ENCODE results near the gene IFNL3. TPM values are rescaled to one million over a fixed set of nuclear protein-coding genes. Genes with fewer than 3 reads are reported as not detected.

IFNL3 gene
- total RNA-seq, 1 experiment from 2014 or later, result not detected

DNA sequence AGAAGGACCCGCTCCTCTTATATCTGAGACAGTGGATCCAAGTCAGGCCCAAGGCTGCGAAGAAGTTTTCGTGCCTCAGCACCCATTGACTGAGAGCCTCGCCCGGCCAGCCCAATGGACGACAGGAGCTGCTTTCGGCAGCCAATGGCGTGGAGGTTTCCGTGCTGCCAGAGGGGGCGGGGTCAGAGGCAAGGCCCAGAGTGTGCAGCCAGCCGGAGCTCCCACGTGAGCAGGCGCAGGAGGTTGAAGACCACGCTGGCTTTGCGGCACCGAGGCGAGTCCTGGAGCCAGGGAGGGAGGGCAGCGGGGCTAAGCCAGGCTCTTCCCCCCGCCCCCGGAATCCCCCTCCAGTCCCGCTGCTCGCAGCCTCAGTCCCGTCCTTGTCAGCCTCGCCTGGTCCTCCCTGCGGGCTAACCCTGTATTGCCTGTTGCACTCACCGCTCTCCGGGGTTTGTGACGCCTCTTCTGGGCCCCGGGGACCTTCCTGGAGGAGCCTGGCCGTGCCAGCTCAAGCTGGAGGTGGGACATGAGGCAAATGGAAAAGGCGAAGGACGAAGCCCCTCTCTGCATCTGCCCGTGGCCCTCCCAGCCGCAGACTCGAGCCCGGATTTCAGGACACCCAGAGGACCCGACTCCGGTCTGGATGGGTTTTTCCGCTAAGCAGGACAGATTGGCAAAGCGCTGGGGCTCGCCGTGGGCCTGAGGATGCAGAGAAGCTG, 2.3 kb upstream of the IFNL3 start (continued):
- TF ChIP-seq, protein P1, sequence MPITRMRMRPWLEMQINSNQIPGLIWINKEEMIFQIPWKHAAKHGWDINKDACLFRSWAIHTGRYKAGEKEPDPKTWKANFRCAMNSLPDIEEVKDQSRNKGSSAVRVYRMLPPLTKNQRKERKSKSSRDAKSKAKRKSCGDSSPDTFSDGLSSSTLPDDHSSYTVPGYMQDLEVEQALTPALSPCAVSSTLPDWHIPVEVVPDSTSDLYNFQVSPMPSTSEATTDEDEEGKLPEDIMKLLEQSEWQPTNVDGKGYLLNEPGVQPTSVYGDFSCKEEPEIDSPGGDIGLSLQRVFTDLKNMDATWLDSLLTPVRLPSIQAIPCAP (CRISPR knock-in tag; IDR thresholded peaks at IDR 0.05), result peak; percentile 87
- TF ChIP-seq NFE2L1 (CRISPR knock-in tag; IDR thresholded peaks at IDR 0.05), result peak; percentile 93
- no peak for TF ChIP-seq FOXJ3 (CRISPR knock-in tag; IDR thresholded peaks at IDR 0.05; ENCODE audit: borderline replicate concordance)
- peak; percentile 83; the same call in 1 of the 2 replicates for TF ChIP-seq TP53 (CRISPR knock-in tag; IDR thresholded peaks at IDR 0.05)
- TF ChIP-seq, protein P2, sequence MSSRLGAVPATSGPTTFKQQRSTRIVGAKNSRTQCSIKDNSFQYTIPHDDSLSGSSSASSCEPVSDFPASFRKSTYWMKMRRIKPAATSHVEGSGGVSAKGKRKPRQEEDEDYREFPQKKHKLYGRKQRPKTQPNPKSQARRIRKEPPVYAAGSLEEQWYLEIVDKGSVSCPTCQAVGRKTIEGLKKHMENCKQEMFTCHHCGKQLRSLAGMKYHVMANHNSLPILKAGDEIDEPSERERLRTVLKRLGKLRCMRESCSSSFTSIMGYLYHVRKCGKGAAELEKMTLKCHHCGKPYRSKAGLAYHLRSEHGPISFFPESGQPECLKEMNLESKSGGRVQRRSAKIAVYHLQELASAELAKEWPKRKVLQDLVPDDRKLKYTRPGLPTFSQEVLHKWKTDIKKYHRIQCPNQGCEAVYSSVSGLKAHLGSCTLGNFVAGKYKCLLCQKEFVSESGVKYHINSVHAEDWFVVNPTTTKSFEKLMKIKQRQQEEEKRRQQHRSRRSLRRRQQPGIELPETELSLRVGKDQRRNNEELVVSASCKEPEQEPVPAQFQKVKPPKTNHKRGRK (CRISPR knock-in tag; IDR thresholded peaks at IDR 0.05; ENCODE audit: borderline replicate concordance), result no peak
- no peak for TF ChIP-seq GABPB1 (CRISPR knock-in tag; IDR thresholded peaks at IDR 0.05)
- TF ChIP-seq CBFB (CRISPR knock-in tag; IDR thresholded peaks at IDR 0.05; ENCODE audit: low read depth), result no peak
- TF ChIP-seq, protein P3, sequence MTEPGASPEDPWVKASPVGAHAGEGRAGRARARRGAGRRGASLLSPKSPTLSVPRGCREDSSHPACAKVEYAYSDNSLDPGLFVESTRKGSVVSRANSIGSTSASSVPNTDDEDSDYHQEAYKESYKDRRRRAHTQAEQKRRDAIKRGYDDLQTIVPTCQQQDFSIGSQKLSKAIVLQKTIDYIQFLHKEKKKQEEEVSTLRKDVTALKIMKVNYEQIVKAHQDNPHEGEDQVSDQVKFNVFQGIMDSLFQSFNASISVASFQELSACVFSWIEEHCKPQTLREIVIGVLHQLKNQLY (CRISPR knock-in tag; IDR thresholded peaks at IDR 0.05), result no peak
- peak; percentile 84 for TF ChIP-seq FOXK1 (CRISPR knock-in tag; IDR thresholded peaks at IDR 0.05)
- TF ChIP-seq TEAD1 (CRISPR knock-in tag; IDR thresholded peaks at IDR 0.05), result peak; percentile 80
- TF ChIP-seq ZBTB21 (CRISPR knock-in tag; IDR thresholded peaks at IDR 0.05; ENCODE audit: borderline replicate concordance), result peak; percentile 76; the same call in 1 of the 2 replicates
- TF ChIP-seq, protein P4, sequence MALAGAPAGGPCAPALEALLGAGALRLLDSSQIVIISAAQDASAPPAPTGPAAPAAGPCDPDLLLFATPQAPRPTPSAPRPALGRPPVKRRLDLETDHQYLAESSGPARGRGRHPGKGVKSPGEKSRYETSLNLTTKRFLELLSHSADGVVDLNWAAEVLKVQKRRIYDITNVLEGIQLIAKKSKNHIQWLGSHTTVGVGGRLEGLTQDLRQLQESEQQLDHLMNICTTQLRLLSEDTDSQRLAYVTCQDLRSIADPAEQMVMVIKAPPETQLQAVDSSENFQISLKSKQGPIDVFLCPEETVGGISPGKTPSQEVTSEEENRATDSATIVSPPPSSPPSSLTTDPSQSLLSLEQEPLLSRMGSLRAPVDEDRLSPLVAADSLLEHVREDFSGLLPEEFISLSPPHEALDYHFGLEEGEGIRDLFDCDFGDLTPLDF (CRISPR knock-in tag; IDR thresholded peaks at IDR 0.05), result peak; percentile 94
- TF ChIP-seq CREB1 (CRISPR knock-in tag; IDR thresholded peaks at IDR 0.05), result peak; percentile 82; the same call in 1 of the 2 replicates
- TF ChIP-seq ZNF317 (CRISPR knock-in tag; IDR thresholded peaks at IDR 0.05; ENCODE audit: borderline replicate concordance, low read depth), result 0 out of 2 replicates have a peak, but pooled peaks have one; percentile 58
- TF ChIP-seq, protein P5, sequence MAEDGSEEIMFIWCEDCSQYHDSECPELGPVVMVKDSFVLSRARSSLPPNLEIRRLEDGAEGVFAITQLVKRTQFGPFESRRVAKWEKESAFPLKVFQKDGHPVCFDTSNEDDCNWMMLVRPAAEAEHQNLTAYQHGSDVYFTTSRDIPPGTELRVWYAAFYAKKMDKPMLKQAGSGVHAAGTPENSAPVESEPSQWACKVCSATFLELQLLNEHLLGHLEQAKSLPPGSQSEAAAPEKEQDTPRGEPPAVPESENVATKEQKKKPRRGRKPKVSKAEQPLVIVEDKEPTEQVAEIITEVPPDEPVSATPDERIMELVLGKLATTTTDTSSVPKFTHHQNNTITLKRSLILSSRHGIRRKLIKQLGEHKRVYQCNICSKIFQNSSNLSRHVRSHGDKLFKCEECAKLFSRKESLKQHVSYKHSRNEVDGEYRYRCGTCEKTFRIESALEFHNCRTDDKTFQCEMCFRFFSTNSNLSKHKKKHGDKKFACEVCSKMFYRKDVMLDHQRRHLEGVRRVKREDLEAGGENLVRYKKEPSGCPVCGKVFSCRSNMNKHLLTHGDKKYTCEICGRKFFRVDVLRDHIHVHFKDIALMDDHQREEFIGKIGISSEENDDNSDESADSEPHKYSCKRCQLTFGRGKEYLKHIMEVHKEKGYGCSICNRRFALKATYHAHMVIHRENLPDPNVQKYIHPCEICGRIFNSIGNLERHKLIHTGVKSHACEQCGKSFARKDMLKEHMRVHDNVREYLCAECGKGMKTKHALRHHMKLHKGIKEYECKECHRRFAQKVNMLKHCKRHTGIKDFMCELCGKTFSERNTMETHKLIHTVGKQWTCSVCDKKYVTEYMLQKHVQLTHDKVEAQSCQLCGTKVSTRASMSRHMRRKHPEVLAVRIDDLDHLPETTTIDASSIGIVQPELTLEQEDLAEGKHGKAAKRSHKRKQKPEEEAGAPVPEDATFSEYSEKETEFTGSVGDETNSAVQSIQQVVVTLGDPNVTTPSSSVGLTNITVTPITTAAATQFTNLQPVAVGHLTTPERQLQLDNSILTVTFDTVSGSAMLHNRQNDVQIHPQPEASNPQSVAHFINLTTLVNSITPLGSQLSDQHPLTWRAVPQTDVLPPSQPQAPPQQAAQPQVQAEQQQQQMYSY (CRISPR knock-in tag; IDR thresholded peaks at IDR 0.05), result peak; percentile 25; the same call in 1 of the 2 replicates
- TF ChIP-seq, protein P6, sequence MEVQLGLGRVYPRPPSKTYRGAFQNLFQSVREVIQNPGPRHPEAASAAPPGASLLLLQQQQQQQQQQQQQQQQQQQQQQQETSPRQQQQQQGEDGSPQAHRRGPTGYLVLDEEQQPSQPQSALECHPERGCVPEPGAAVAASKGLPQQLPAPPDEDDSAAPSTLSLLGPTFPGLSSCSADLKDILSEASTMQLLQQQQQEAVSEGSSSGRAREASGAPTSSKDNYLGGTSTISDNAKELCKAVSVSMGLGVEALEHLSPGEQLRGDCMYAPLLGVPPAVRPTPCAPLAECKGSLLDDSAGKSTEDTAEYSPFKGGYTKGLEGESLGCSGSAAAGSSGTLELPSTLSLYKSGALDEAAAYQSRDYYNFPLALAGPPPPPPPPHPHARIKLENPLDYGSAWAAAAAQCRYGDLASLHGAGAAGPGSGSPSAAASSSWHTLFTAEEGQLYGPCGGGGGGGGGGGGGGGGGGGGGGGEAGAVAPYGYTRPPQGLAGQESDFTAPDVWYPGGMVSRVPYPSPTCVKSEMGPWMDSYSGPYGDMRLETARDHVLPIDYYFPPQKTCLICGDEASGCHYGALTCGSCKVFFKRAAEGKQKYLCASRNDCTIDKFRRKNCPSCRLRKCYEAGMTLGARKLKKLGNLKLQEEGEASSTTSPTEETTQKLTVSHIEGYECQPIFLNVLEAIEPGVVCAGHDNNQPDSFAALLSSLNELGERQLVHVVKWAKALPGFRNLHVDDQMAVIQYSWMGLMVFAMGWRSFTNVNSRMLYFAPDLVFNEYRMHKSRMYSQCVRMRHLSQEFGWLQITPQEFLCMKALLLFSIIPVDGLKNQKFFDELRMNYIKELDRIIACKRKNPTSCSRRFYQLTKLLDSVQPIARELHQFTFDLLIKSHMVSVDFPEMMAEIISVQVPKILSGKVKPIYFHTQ (CRISPR knock-in tag; IDR thresholded peaks at IDR 0.05), result no peak
- peak; percentile 70; the same call in 1 of the 2 replicates for TF ChIP-seq SP1 (CRISPR knock-in tag; conservative IDR thresholded peaks at IDR 0.05)
- peak; percentile 60; the same call in 1 of the 2 replicates for TF ChIP-seq TEAD4 (CRISPR knock-in tag; IDR thresholded peaks at IDR 0.05)
- TF ChIP-seq, protein P7, sequence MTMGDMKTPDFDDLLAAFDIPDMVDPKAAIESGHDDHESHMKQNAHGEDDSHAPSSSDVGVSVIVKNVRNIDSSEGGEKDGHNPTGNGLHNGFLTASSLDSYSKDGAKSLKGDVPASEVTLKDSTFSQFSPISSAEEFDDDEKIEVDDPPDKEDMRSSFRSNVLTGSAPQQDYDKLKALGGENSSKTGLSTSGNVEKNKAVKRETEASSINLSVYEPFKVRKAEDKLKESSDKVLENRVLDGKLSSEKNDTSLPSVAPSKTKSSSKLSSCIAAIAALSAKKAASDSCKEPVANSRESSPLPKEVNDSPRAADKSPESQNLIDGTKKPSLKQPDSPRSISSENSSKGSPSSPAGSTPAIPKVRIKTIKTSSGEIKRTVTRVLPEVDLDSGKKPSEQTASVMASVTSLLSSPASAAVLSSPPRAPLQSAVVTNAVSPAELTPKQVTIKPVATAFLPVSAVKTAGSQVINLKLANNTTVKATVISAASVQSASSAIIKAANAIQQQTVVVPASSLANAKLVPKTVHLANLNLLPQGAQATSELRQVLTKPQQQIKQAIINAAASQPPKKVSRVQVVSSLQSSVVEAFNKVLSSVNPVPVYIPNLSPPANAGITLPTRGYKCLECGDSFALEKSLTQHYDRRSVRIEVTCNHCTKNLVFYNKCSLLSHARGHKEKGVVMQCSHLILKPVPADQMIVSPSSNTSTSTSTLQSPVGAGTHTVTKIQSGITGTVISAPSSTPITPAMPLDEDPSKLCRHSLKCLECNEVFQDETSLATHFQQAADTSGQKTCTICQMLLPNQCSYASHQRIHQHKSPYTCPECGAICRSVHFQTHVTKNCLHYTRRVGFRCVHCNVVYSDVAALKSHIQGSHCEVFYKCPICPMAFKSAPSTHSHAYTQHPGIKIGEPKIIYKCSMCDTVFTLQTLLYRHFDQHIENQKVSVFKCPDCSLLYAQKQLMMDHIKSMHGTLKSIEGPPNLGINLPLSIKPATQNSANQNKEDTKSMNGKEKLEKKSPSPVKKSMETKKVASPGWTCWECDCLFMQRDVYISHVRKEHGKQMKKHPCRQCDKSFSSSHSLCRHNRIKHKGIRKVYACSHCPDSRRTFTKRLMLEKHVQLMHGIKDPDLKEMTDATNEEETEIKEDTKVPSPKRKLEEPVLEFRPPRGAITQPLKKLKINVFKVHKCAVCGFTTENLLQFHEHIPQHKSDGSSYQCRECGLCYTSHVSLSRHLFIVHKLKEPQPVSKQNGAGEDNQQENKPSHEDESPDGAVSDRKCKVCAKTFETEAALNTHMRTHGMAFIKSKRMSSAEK (CRISPR knock-in tag; IDR thresholded peaks at IDR 0.05; ENCODE audit: borderline replicate concordance), result no peak
- TF ChIP-seq, protein P8, sequence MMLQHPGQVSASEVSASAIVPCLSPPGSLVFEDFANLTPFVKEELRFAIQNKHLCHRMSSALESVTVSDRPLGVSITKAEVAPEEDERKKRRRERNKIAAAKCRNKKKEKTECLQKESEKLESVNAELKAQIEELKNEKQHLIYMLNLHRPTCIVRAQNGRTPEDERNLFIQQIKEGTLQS (CRISPR knock-in tag; conservative IDR thresholded peaks at IDR 0.05), result no peak
- TF ChIP-seq CREM (CRISPR knock-in tag; IDR thresholded peaks at IDR 0.05), result peak; percentile 54; the same call in 1 of the 2 replicates
